ENCODE results near the gene LRRC28. TPM values are rescaled to one million over a fixed set of nuclear protein-coding genes. Genes with fewer than 3 reads are reported as not detected.

LRRC28 gene
- polyA plus RNA-seq, 1 of the 3 experiments (the other 2 are of a cell fraction): 15.2 TPM

- CTCF ChIA-PET: interaction anchor here (1.0 kb wide), 1 partner anchor 39 kb away, joined by 3 read pairs; no protein-coding TSS in a partner anchor
These were observed 60.9 kb downstream of the LRRC28 start for GRCh38 chr15:99312228-99312627.

GRCh38 chr15:99312794-99313193 lies 61.5 kb downstream of the LRRC28 start:
- Histone ChIP-seq H3K27ac (ENCODE audit: low read depth in 2 of 2, low read length in 1 of 2) (no peak overlapping the region), H2AFZ (ENCODE audit: low read depth) (no peak overlapping the region), H3K4me3 (ENCODE audit: low read depth in 2 of 2, low read length in 1 of 2) (no peak overlapping the region), H3K9ac (no peak overlapping the region), H3F3A (replicated peaks; ENCODE audit: insufficient read depth) (no peaks in the 10 kb centered on the region), H3K36me3 (replicated peaks in 1 of 2; ENCODE audit: control insufficient read depth in 1 of 2, insufficient read depth in 2 of 2, low read length in 1 of 2) (peaks cover 0 to 8% of the 10 kb centered on the region in 2 experiments), H3K4me1 (ENCODE audit: control insufficient read depth in 1 of 2, insufficient read depth in 2 of 2, low read depth in 1 of 2, low read length in 1 of 2) (no peaks in the 10 kb centered on the region), H3K27me3 (ENCODE audit: insufficient read depth) (no peaks in the 10 kb centered on the region), H4K20me1 (ENCODE audit: insufficient read depth) (no peaks in the 10 kb centered on the region), H3K9me2 (no peaks in the 10 kb centered on the region), H3K79me2 (ENCODE audit: insufficient read depth) (no peaks in the 10 kb centered on the region), H3K4me2 (no peak overlapping the region), H3K9me3 (peaks cover 12% of the 10 kb centered on the region)
- POLR2A ChIA-PET: no interaction called here
- whole genome bisulfite sequencing (ENCODE audit: low lambda C conversion rate): 95% methylated on average over 3 of the region's 3 CpGs
- CTCF ChIA-PET: no interaction called here
- no peak for DNase-seq
- no peak for TF ChIP-seq FOXM1 (IDR thresholded peaks at IDR 0.05; ENCODE audit: low read depth)
- no peak for TF ChIP-seq MXI1 (IDR thresholded peaks at IDR 0.05; ENCODE audit: low read depth, low read length)

More at GRCh38 chr15:99312228-99312627, 60.9 kb downstream of the LRRC28 start:
- peaks cover 0 to 8% of the 10 kb centered on the region in 2 experiments for H3K36me3 ChIP-seq (replicated peaks in 1 of 2; ENCODE audit: control insufficient read depth in 1 of 2, insufficient read depth in 2 of 2, low read length in 1 of 2)
- H3K79me2 ChIP-seq (ENCODE audit: insufficient read depth): no peaks in the 10 kb centered on the region
- H3K27ac ChIP-seq (ENCODE audit: low read depth in 2 of 2, low read length in 1 of 2): no peak overlapping the region
- H3K4me3 ChIP-seq (ENCODE audit: low read depth in 2 of 2, low read length in 1 of 2): no peak overlapping the region
- peaks cover 12% of the 10 kb centered on the region for H3K9me3 ChIP-seq
- POLR2A ChIA-PET: no interaction called here
- no peak overlapping the region for H3K4me2 ChIP-seq
- no peak for DNase-seq
- no peaks in the 10 kb centered on the region for H3K9me2 ChIP-seq
- no peak overlapping the region for H3K9ac ChIP-seq
- no peak overlapping the region for H2AFZ ChIP-seq (ENCODE audit: low read depth)
- no peaks in the 10 kb centered on the region for H3K27me3 ChIP-seq (ENCODE audit: insufficient read depth)
- H3K4me1 ChIP-seq (ENCODE audit: control insufficient read depth in 1 of 2, insufficient read depth in 2 of 2, low read depth in 1 of 2, low read length in 1 of 2): no peaks in the 10 kb centered on the region
- H4K20me1 ChIP-seq (ENCODE audit: insufficient read depth): no peaks in the 10 kb centered on the region
- WGBS (ENCODE audit: low lambda C conversion rate): 81% methylated on average over 2 of the region's 2 CpGs
- H3F3A ChIP-seq (replicated peaks; ENCODE audit: insufficient read depth): no peaks in the 10 kb centered on the region
- TF ChIP-seq MXI1 (IDR thresholded peaks at IDR 0.05; ENCODE audit: low read depth, low read length) (no peak), MEF2A (IDR thresholded peaks at IDR 0.05; ENCODE audit: borderline replicate concordance, low read depth) (no peak), RFX5 (IDR thresholded peaks at IDR 0.05; ENCODE audit: low read length) (no peak), SIN3A (IDR thresholded peaks at IDR 0.05; ENCODE audit: borderline replicate concordance, low read depth, low read length) (no peak), TCF12 (IDR thresholded peaks at IDR 0.05) (no peak), EP300 (IDR thresholded peaks at IDR 0.05; ENCODE audit: borderline replicate concordance in 1 of 2, low read depth in 1 of 2, low read length in 1 of 2) (no peak), CHD2 (IDR thresholded peaks at IDR 0.05; ENCODE audit: low read length, partially characterized antibody) (no peak), MAX (IDR thresholded peaks at IDR 0.05; ENCODE audit: low read depth) (no peak), EZH2phosphoT487 (IDR thresholded peaks at IDR 0.05; ENCODE audit: borderline replicate concordance, low read depth) (no peak), GABPA (IDR thresholded peaks at IDR 0.05; ENCODE audit: low read depth) (no peak), RAD21 (IDR thresholded peaks at IDR 0.05; ENCODE audit: low read length) (no peak), YY1 (IDR thresholded peaks at IDR 0.05; ENCODE audit: low read depth) (no peak), TAF1 (IDR thresholded peaks at IDR 0.05; ENCODE audit: borderline replicate concordance, low read depth, low read length) (no peak)

- Histone ChIP-seq H3K4me1 (ENCODE audit: control insufficient read depth in 1 of 2, insufficient read depth in 2 of 2, low read depth in 1 of 2, low read length in 1 of 2) (no peaks in the 10 kb centered on the region), H3K4me2 (no peak overlapping the region), H2AFZ (ENCODE audit: low read depth) (no peak overlapping the region), H3K27me3 (ENCODE audit: insufficient read depth) (no peaks in the 10 kb centered on the region), H3K79me2 (ENCODE audit: insufficient read depth) (no peaks in the 10 kb centered on the region), H4K20me1 (ENCODE audit: insufficient read depth) (no peaks in the 10 kb centered on the region), H3K9ac (no peak overlapping the region), H3K9me2 (no peaks in the 10 kb centered on the region), H3K4me3 (ENCODE audit: low read depth in 2 of 2, low read length in 1 of 2) (no peak overlapping the region), H3K9me3 (peaks cover 12% of the 10 kb centered on the region), H3F3A (replicated peaks; ENCODE audit: insufficient read depth) (peaks cover 3% of the 10 kb centered on the region), H3K36me3 (replicated peaks in 1 of 2; ENCODE audit: control insufficient read depth in 1 of 2, insufficient read depth in 2 of 2, low read length in 1 of 2) (peaks cover 0 to 8% of the 10 kb centered on the region in 2 experiments), H3K27ac (ENCODE audit: low read depth in 2 of 2, low read length in 1 of 2) (no peak overlapping the region)
- TF ChIP-seq TCF12 (IDR thresholded peaks at IDR 0.05) (peak; percentile 72), POLR2AphosphoS5 (IDR thresholded peaks at IDR 0.05; ENCODE audit: low read depth, low read length) (no peak)
- 91% methylated on average over 2 of the region's 2 CpGs for WGBS (ENCODE audit: low lambda C conversion rate)
- POLR2A ChIA-PET: no interaction called here
- CTCF ChIA-PET: no interaction called here
- no peak for DNase-seq
These were observed 64.4 kb downstream of the LRRC28 start for GRCh38 chr15:99315636-99316035.
